ENCODE results near the gene AIPL1. TPM values are rescaled to one million over a fixed set of nuclear protein-coding genes. Genes with fewer than 3 reads are reported as not detected.
"Not testable (repeated sequence)": the region's sequence is repeated elsewhere in the genome, so short reads cannot be mapped to it uniquely, and the experiment has no call there.

AIPL1 gene, protein sequence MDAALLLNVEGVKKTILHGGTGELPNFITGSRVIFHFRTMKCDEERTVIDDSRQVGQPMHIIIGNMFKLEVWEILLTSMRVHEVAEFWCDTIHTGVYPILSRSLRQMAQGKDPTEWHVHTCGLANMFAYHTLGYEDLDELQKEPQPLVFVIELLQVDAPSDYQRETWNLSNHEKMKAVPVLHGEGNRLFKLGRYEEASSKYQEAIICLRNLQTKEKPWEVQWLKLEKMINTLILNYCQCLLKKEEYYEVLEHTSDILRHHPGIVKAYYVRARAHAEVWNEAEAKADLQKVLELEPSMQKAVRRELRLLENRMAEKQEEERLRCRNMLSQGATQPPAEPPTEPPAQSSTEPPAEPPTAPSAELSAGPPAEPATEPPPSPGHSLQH
- total RNA-seq: not detected in 2 replicates
- total RNA-seq (2013): not detected
- not detected in 2 replicates for polyA plus RNA-seq
- not detected in 2 replicates for polyA minus RNA-seq

DNA sequence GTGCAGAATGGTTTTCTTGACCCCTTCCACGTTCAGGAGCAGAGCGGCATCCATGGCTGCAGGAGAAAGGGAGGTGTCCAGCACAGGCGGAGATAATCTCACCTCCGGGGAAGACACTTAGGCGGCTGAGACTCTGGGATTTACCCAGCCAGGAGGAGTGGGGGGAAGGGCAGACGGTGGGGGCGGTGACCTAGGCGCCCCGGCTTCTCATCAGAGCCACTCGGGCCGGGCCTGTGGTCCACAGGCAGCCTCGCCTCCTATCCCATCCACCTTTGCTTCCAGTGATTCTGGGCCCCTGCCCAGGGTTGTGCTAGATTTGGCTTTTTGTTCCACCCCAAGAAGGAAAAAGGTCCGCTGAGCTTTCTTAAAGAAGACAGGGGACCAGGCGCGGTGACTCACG lies at the start of gene AIPL1:
Gene AIPL1, minus strand, starts transcription at position 71 of the 400 bp plus-strand sequence. Its CDS starts 17 bp downstream, at position 54.
- intact Hi-C loops (cut with micrococcal nuclease): loop anchor here (5.0 kb wide), 1 partner anchor 728 kb away; no protein-coding TSS in a partner anchor
- Mint-ChIP-seq H3K9me3 (ENCODE audit: insufficient read depth) (peaks cover 3% of the 10 kb centered on the region), H3K4me3 (no peak within 1 kb of the TSS), H3K27ac (no peak within 1 kb of the TSS), H3K27me3 (peaks cover 29% of the 10 kb centered on the region), H3K4me1 (peaks cover 2% of the 10 kb centered on the region)
- ChIA-PET POLR2A (no interaction called here), CTCF (interaction anchor here (1.1 to 2.9 kb wide), 11 partner anchors 8 to 850 kb away, joined by 3 to 20 read pairs (median 9); partner anchors contain the start of genes NLRP1 and PIMREG)
- no peak within 1 kb of the TSS for H3K4me3 ChIP-seq (ENCODE audit: control extremely low read depth in 1 of 5, extremely low read depth in 1 of 5, insufficient read depth in 1 of 5, low read depth in 2 of 5, low read length in 4 of 5)
- H3K9me3 ChIP-seq (ENCODE audit: control extremely low read depth in 1 of 3, control insufficient read depth in 2 of 3, insufficient read depth in 1 of 3, low read length in 2 of 3): peaks cover 4 to 15% (median 6%) of the 10 kb centered on the region in 3 donors
- WGBS (ENCODE audit: insufficient coverage): 94% methylated on average over 16 of the region's 16 CpGs
- peaks cover 0 to 13% (median 6%) of the 10 kb centered on the region in 4 experiments for H3K27me3 ChIP-seq (replicated peaks in 1 of 4; ENCODE audit: control extremely low read depth in 1 of 4, control insufficient read depth in 3 of 4, insufficient read depth in 4 of 4, low read length in 3 of 4)
- ATAC-seq (ENCODE audit: low read depth) (no peak), DNase-seq (no peak)
- no peaks in the 10 kb centered on the region for H3K79me2 ChIP-seq (ENCODE audit: control insufficient read depth, insufficient read depth, low read length)
- no peak within 1 kb of the TSS for H3K4me2 ChIP-seq (replicated peaks; ENCODE audit: low read depth, low read length, poor library complexity, severe bottlenecking)
- no peak within 1 kb of the TSS for H3K27ac ChIP-seq (ENCODE audit: low read length in 2 of 2)
- TF ChIP-seq, protein P1, sequence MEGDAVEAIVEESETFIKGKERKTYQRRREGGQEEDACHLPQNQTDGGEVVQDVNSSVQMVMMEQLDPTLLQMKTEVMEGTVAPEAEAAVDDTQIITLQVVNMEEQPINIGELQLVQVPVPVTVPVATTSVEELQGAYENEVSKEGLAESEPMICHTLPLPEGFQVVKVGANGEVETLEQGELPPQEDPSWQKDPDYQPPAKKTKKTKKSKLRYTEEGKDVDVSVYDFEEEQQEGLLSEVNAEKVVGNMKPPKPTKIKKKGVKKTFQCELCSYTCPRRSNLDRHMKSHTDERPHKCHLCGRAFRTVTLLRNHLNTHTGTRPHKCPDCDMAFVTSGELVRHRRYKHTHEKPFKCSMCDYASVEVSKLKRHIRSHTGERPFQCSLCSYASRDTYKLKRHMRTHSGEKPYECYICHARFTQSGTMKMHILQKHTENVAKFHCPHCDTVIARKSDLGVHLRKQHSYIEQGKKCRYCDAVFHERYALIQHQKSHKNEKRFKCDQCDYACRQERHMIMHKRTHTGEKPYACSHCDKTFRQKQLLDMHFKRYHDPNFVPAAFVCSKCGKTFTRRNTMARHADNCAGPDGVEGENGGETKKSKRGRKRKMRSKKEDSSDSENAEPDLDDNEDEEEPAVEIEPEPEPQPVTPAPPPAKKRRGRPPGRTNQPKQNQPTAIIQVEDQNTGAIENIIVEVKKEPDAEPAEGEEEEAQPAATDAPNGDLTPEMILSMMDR (IDR thresholded peaks at IDR 0.05): no peak
- no peaks in the 10 kb centered on the region for H3K4me1 ChIP-seq (ENCODE audit: control insufficient read depth in 2 of 2, insufficient read depth in 2 of 2, low read length in 2 of 2)
- no peaks in the 10 kb centered on the region for H3K36me3 ChIP-seq (replicated peaks in 1 of 2; ENCODE audit: control extremely low read depth in 1 of 2, control insufficient read depth in 1 of 2, extremely low read depth in 1 of 2, insufficient read depth in 2 of 2, low read length in 1 of 2)
- H3K9ac ChIP-seq (ENCODE audit: low read length): no peak within 1 kb of the TSS
- H4K20me1 ChIP-seq (ENCODE audit: control insufficient read depth, insufficient read depth, low read length, poor library complexity, severe bottlenecking): no peaks in the 10 kb centered on the region
- peak within 1 kb of the TSS; percentile 8 for H2AFZ ChIP-seq (ENCODE audit: insufficient read depth, low read depth, low read length, poor library complexity, severe bottlenecking)

DNA sequence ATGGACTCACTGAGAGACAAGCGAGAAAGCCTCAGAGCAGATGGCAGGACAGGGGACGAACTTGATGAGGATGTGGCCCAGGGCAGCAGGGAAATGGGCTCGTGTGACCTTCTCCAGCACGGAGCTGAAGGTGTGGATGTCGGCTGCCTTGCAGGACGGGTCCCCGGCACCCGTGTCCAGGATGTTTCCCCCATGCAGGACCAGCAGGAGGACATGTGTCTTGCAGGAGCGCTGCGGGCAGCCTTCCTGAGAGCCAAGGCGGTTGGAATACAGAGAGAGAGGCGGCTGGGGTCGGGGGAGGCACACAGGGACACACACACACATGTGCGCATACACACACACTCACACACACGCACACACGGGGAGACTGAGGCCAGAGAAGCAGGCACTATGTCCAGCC lies 48.6 kb upstream of the AIPL1 start:
- Histone ChIP-seq H3K36me3 (replicated peaks in 1 of 2; ENCODE audit: control extremely low read depth in 1 of 2, control insufficient read depth in 1 of 2, extremely low read depth in 1 of 2, insufficient read depth in 2 of 2, low read length in 1 of 2) (no peaks in the 10 kb centered on the region), H2AFZ (ENCODE audit: insufficient read depth, low read depth, low read length, poor library complexity, severe bottlenecking) (no peak overlapping the region), H3K79me2 (ENCODE audit: control insufficient read depth, insufficient read depth, low read length) (no peaks in the 10 kb centered on the region), H4K20me1 (ENCODE audit: control insufficient read depth, insufficient read depth, low read length, poor library complexity, severe bottlenecking) (no peaks in the 10 kb centered on the region), H3K4me2 (replicated peaks; ENCODE audit: low read depth, low read length, poor library complexity, severe bottlenecking) (no peak overlapping the region), H3K27ac (ENCODE audit: low read length in 2 of 2) (no peak overlapping the region), H3K9ac (ENCODE audit: low read length) (no peak overlapping the region), H3K4me1 (ENCODE audit: control insufficient read depth in 2 of 2, insufficient read depth in 2 of 2, low read length in 2 of 2) (no peaks in the 10 kb centered on the region), H3K4me3 (ENCODE audit: control extremely low read depth in 1 of 5, extremely low read depth in 1 of 5, insufficient read depth in 1 of 5, low read depth in 2 of 5, low read length in 4 of 5) (no peak overlapping the region), H3K27me3 (replicated peaks in 1 of 4; ENCODE audit: control extremely low read depth in 1 of 4, control insufficient read depth in 3 of 4, insufficient read depth in 4 of 4, low read length in 3 of 4) (peaks cover 0 to 2% (median 0%) of the 10 kb centered on the region in 4 experiments), H3K9me3 (ENCODE audit: control extremely low read depth in 1 of 3, control insufficient read depth in 2 of 3, insufficient read depth in 1 of 3, low read length in 2 of 3) (no peaks in the 10 kb centered on the region)
- intact Hi-C loops (cut with micrococcal nuclease): no loop called here
- TF ChIP-seq, protein P1 (IDR thresholded peaks at IDR 0.05): no peak
- TF ChIP-seq EZH2 (IDR thresholded peaks at IDR 0.05; ENCODE audit: borderline replicate concordance, insufficient read depth, low read depth, low read length, poor library complexity, severe bottlenecking): no peak
- WGBS (ENCODE audit: insufficient coverage): 82% methylated on average over 12 of the region's 16 CpGs
- Mint-ChIP-seq H3K4me3 (no peak overlapping the region), H3K9me3 (ENCODE audit: insufficient read depth) (no peaks in the 10 kb centered on the region), H3K27ac (no peak overlapping the region), H3K27me3 (peaks cover 22% of the 10 kb centered on the region), H3K4me1 (no peaks in the 10 kb centered on the region)
- ChIA-PET POLR2A (no interaction called here), CTCF (interaction anchor here (1.2 kb wide), 1 partner anchor 10 kb away, joined by 5 read pairs; no protein-coding TSS in a partner anchor)
- ATAC-seq (ENCODE audit: low read depth) (no peak), DNase-seq (no peak)

DNA sequence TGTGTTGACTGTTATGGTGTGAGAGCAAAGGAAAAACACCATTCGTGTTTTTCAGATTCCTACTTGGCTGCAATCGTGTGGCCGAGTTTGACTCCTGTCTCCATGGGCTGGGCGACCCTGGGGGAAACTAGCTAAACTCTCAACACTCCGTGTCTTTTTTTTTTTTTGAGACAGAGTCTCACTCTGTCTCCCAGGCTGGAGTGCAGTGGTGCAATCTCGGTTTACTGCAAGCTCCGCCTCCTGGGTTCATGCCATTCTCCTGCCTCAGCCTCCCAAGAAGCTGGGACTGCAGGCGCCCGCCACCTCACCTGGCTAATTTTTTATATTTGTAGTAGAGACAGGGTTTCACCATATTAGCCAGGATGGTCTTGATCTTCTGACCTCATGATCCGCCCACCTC lies 47.9 kb upstream of the AIPL1 start:
- H3K4me2 ChIP-seq (replicated peaks; ENCODE audit: low read depth, low read length, poor library complexity, severe bottlenecking); H3K9ac ChIP-seq (ENCODE audit: low read length); POLR2A ChIA-PET; H2AFZ ChIP-seq (ENCODE audit: insufficient read depth, low read depth, low read length, poor library complexity, severe bottlenecking); ATAC-seq (ENCODE audit: low read depth); H3K27me3 ChIP-seq (replicated peaks in 1 of 4; ENCODE audit: control extremely low read depth in 1 of 4, control insufficient read depth in 3 of 4, insufficient read depth in 4 of 4, low read length in 3 of 4); H3K27ac Mint-ChIP-seq; H3K4me1 Mint-ChIP-seq; H3K4me3 ChIP-seq (ENCODE audit: control extremely low read depth in 1 of 5, extremely low read depth in 1 of 5, insufficient read depth in 1 of 5, low read depth in 2 of 5, low read length in 4 of 5); H3K9me3 Mint-ChIP-seq (ENCODE audit: insufficient read depth); intact Hi-C loops (cut with micrococcal nuclease); H3K4me1 ChIP-seq (ENCODE audit: control insufficient read depth in 2 of 2, insufficient read depth in 2 of 2, low read length in 2 of 2); H3K4me3 Mint-ChIP-seq; DNase-seq; H3K27ac ChIP-seq (ENCODE audit: low read length in 2 of 2); H3K79me2 ChIP-seq (ENCODE audit: control insufficient read depth, insufficient read depth, low read length); H3K9me3 ChIP-seq (ENCODE audit: control extremely low read depth in 1 of 3, control insufficient read depth in 2 of 3, insufficient read depth in 1 of 3, low read length in 2 of 3); H4K20me1 ChIP-seq (ENCODE audit: control insufficient read depth, insufficient read depth, low read length, poor library complexity, severe bottlenecking); H3K36me3 ChIP-seq (replicated peaks in 1 of 2; ENCODE audit: control extremely low read depth in 1 of 2, control insufficient read depth in 1 of 2, extremely low read depth in 1 of 2, insufficient read depth in 2 of 2, low read length in 1 of 2): not testable (repeated sequence)
- CTCF ChIA-PET: interaction anchor here (1.3 kb wide), 1 partner anchor 10 kb away, joined by 6 read pairs; no protein-coding TSS in a partner anchor
- peaks cover 17% of the 10 kb centered on the region for H3K27me3 Mint-ChIP-seq
- 91% methylated on average over 7 of the region's 10 CpGs for WGBS (ENCODE audit: insufficient coverage)
